ENCODE data around the gene DEFB132. TPM values are rescaled to one million over a fixed set of nuclear protein-coding genes. Genes with fewer than 3 reads are reported as not detected.

Gene DEFB132
- total and polyA plus RNA-seq, 2 of the 13 experiments (the other 11 are each of a cell fraction or from before 2014, with no cell fraction given), result not detected

GRCh38 chr20:237929-238328, 19.6 kb upstream of the DEFB132 start (continued):
- no peak for TF ChIP-seq TEAD3 (CRISPR knock-in tag; optimal IDR thresholded peaks at IDR 0.05; ENCODE audit: borderline replicate concordance)
- TF ChIP-seq RFX5 (IDR thresholded peaks at IDR 0.05; ENCODE audit: low read depth, low read length), result no peak
- no peak for TF ChIP-seq CEBPG (CRISPR knock-in tag; IDR thresholded peaks at IDR 0.05)
- no peak for TF ChIP-seq MAX (IDR thresholded peaks at IDR 0.05)
- TF ChIP-seq MBD4 (IDR thresholded peaks at IDR 0.05; ENCODE audit: borderline replicate concordance, low read length), result no peak
- TF ChIP-seq SMAD9 (CRISPR knock-in tag; IDR thresholded peaks at IDR 0.05), result no peak
- no peak for TF ChIP-seq ZSCAN21 (CRISPR knock-in tag; IDR thresholded peaks at IDR 0.05; ENCODE audit: borderline replicate concordance)

- ATAC-seq (no peak), FAIRE-seq (no peak), DNase-seq (ENCODE audit: low spot score) (no peak)
- CTCF ChIA-PET (ENCODE audit: low intra/inter-chr PET ratio, low total read pairs), result no interaction called here
- H3K4me3 ChIP-seq (replicated peaks in 1 of 3; ENCODE audit: insufficient read depth in 1 of 3, low read depth in 2 of 3, low read length in 3 of 3), result no peak overlapping the region
- H3K9ac ChIP-seq (ENCODE audit: insufficient read depth, low read depth, low read length), result no peak overlapping the region
- intact Hi-C loops (cut with micrococcal nuclease; ENCODE audit: unreplicated experiment) (no loop called here), in situ Hi-C loops (cut with HindIII; ENCODE audit: extremely low pct_ligation_motif_present, low pct_unique_long_range_greater_than_20kb) (no loop called here)
- H3K79me2 ChIP-seq (ENCODE audit: insufficient read depth, low read length), result no peaks in the 10 kb centered on the region
- no peaks in the 10 kb centered on the region for H3K9me3 ChIP-seq (ENCODE audit: low read length)
- H3K27me3 ChIP-seq (ENCODE audit: control insufficient read depth in 1 of 2, insufficient read depth in 2 of 2, low read length in 2 of 2), result peaks cover 0 to 21% of the 10 kb centered on the region in 2 experiments; a peak in 3 of 5 replicates
- H2AFZ ChIP-seq (ENCODE audit: low read length), result no peak overlapping the region
- H3K4me1 ChIP-seq (ENCODE audit: insufficient read depth, low read length), result no peaks in the 10 kb centered on the region
- no TSS peak for BruUV-seq (replicated peaks)
- POLR2A ChIA-PET, result no interaction called here
- no peak overlapping the region for H3K27ac ChIP-seq (ENCODE audit: extremely low read length, insufficient read depth, low read length)
- 9% methylated on average over 2 of the region's 2 CpGs for WGBS (ENCODE audit: low lambda C conversion rate)
- H3K4me2 ChIP-seq (ENCODE audit: low read depth, low read length), result no peak overlapping the region
- H4K20me1 ChIP-seq (ENCODE audit: insufficient read depth, low read length), result no peaks in the 10 kb centered on the region
- H3K36me3 ChIP-seq (replicated peaks in 1 of 2; ENCODE audit: control insufficient read depth in 1 of 2, insufficient read depth in 2 of 2, low read length in 2 of 2), result no peaks in the 10 kb centered on the region
- TF ChIP-seq ZNF788 (CRISPR knock-in tag; IDR thresholded peaks at IDR 0.05; ENCODE audit: borderline replicate concordance) (no peak), ZNF121 (CRISPR knock-in tag; IDR thresholded peaks at IDR 0.05) (no peak), ZNF18 (CRISPR knock-in tag; IDR thresholded peaks at IDR 0.05; ENCODE audit: insufficient replicate concordance) (no peak), SCMH1 (CRISPR knock-in tag; IDR thresholded peaks at IDR 0.05; ENCODE audit: borderline replicate concordance) (no peak), ASH2L (IDR thresholded peaks at IDR 0.05; ENCODE audit: insufficient read length, low read depth, low read length) (no peak), BCL6 (CRISPR knock-in tag; IDR thresholded peaks at IDR 0.05) (no peak), MXD3 (CRISPR knock-in tag; IDR thresholded peaks at IDR 0.05) (no peak), YEATS2 (CRISPR knock-in tag; IDR thresholded peaks at IDR 0.05; ENCODE audit: borderline replicate concordance) (no peak), ZNF230 (CRISPR knock-in tag; IDR thresholded peaks at IDR 0.05) (no peak), KDM5A (IDR thresholded peaks at IDR 0.05; ENCODE audit: borderline replicate concordance, low read length) (no peak), ZFP36L2 (CRISPR knock-in tag; IDR thresholded peaks at IDR 0.05) (no peak), GZF1 (CRISPR knock-in tag; IDR thresholded peaks at IDR 0.05) (no peak), ISX (CRISPR knock-in tag; conservative IDR thresholded peaks at IDR 0.05) (no peak), ZBTB7A (CRISPR knock-in tag; IDR thresholded peaks at IDR 0.05) (no peak), DZIP1 (CRISPR knock-in tag; IDR thresholded peaks at IDR 0.05) (no peak)
These were observed 14.6 kb upstream of the DEFB132 start for GRCh38 chr20:242905-243304.

All from HepG2 (cell line).